Stimulated activated CD8-positive, alpha-beta memory T cell treated with anti-CD3 and anti-CD28 coated beads, Interleukin-15, amount 100 ng/mL, for 4 hours (primary cell): ENCODE data around the gene TTC22.

ENCODE experiments used
- DNase-seq, 2 donors: peaks; one replicate each; pipeline ENCODE4 v3.0.0-alpha.2; 2020; ENCODE audit warnings: low read depth in 2 of 2

Gene TTC22

DNA sequence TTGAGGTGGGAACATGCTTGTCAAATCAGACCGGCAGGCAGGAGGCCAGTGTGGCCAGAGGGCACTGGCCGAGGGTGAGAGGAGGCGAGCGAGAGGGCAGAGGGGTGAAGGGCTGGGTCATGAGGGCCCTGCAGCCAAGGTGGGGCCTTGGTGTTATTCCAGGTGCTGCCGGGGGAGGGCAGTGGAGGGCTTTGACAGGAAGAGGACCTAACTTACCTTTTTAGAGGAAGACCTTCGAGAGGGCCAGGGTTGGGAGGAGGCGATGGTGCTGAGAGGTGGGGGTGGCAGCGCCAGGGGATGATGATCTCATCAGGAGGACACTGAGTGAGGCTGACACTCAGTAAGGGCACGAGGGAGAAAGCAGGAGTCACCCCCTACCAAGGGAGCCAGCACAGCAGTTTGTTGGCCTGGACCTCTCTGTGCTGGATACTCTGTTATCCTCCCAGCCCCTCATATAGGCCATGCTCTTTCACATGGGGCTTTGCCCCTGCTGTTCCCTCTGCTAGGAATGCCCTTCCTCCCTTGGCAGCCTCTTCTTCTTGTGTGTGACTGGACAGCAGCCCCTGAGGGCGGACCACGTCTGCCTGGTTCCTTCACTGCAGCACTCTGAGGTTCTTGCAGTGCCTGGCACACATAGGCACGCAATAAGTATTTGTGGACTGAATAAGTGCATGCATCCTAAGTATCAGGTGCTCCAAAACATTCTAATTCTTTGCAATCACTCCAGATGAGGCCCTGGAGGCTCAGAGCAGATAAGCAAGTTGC, 7.5 kb upstream of the TTC22 start:
- DNase-seq, result no peak

DNA sequence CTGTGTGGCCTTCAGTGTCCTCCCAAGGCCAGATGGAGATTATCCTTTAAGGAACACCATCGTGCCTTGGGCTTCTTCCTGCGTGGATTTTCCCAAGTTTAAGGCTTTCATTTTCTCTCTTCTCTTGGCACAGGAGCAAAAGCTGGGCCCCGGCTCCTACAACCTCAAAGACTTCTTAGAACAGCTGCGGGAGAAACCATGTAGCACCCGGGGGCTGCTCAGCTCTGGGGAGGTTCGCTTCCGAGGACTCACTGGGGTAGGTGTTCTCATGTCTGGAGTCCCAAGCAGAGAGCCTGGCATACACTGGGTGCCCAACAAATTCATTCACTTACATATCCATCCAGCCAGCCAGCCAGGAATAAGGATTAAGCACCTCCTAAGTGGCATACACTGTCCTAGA, 6.6 kb upstream of the TTC22 start:
- DNase-seq, result no peak

DNA sequence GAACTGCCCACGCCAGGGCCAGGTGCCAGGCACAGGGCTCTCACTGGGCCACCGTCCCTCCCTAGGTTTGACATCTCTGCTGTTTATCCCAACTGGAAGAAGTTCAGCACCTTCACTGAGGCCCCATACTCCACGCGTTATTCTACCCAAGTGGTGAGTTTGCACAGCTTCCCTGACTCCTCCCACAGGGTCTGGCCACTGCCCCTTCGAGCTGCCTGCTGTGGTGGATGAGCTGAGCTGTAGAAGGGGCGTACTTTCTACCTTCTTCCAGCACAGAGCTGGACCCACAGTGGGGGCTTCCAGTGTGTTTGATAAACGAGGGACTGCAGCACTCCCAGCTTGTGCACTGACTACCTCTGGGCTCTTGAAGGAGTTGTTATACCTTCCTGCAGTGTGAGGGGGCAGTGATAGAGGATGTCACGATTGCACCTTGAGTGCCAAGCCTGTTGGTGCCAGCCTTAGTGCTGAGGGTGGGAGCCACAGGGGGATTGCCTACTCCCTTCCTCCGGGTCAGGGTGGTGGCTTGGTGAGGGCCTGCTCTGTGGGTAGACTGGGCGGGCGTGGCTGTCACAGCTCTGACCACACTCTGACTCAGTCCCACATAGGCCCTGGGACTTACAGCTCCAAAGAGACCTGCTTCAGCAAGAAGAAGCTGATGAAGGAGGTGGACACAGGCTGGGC, 5.9 kb upstream of the TTC22 start:
- DNase-seq, result peak in 1 of 2 donors; percentile 31

DNA sequence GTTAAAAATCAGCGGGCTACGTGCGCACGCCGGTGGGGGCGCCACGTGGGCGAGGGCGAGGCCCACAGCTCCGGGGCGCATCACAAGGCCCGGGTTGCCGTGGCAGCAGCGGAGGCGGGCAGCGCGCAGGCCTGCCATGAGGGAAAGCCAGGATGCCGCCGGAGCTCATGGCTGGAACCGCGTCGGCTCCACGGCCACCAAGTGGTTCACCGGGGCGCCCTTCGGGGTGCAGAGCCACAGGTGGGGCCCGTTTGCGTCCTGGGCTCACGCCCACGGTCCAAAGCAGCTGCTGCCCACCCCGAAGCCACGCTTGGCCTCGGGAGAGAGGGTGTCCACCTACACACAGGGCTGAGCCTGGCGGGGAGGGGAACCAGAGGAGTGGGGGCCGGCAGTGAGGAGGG, 4.9 kb upstream of the TTC22 start:
- no peak for DNase-seq

DNA sequence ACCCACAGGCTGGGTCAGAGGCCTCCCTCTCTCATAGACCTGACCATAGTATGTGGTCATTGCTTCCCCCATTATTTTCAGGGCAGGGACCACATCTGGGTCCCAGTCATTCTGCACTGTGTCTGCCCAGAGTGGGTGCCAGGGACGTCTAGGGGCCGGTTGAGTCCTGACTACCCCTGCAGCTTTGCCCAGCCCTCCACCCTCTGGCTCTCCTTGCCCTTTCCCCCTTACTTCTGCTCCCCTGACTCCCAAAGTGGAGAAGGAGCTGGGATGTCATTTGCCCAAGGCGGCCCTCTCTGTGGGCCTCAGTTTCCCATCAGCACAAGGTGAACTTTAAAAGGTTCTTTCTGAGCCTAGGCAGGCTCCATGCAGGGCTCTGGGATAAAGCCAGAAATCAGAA, 4.3 kb upstream of the TTC22 start:
- no peak for DNase-seq

DNA sequence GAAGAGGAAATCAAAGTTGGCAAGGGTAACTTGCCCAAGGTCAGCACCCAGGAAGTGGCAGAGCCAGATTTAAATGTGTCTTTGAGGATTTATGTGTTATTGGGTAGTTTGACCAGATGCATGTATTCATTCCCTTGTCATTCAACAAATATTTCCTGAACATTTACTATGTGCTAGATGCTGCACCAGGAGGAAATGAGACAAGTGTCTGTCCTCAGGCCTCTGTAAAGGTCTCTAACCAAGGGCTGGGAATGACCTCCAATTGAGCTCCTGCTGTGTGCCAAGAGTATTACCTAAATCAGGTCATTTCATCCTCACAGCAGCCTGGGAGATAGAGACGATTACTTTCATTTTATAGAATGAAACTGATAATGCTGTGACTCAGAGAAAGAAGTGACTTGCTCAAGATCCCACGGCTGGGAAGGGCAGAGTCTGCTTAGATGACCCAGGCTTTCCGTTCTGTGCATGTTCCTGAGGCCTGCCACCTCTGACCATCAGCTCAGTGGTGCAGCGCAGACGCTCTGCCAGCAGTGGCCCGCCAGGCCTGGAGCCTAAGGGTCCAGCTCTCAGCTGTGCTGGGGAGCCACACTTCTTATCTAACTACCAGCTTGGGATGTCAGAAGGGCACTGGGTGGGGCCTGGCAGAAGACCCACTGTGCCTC, 3.5 kb upstream of the TTC22 start:
- no peak for DNase-seq

DNA sequence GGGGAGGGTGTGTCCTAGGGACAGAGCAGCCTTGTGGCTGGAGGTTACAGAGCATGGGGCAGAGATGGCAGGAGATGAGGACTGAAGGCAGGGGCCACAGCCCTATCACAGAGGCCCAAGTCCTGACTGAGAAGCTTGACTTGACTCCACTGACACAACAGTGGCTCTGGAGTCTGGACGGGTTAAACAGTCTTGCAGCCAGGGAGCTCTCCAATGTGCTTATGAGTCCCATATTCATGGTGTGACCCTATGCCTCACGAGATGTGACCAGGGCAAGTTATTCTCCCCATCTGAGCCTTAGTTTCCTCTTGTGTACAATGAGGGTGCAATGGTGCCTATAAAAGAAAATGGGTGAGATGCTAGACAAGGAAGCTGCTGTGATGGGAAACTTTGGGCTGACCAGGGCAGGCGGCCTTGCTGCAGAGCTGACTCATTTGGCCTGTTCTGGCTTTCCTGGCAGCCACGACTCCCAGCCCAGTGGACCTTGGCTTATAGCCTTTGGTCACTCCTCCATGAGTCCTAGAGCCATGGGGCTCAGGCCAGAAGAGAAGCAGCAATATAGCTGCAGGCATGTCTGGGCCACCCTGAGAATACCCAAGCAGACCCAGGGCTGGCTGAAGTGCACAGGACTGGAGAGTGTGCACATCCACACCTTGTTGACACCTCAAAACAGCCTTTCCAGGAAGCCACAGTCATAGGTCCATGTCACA, 2.8 kb upstream of the TTC22 start:
- no peak for DNase-seq

DNA sequence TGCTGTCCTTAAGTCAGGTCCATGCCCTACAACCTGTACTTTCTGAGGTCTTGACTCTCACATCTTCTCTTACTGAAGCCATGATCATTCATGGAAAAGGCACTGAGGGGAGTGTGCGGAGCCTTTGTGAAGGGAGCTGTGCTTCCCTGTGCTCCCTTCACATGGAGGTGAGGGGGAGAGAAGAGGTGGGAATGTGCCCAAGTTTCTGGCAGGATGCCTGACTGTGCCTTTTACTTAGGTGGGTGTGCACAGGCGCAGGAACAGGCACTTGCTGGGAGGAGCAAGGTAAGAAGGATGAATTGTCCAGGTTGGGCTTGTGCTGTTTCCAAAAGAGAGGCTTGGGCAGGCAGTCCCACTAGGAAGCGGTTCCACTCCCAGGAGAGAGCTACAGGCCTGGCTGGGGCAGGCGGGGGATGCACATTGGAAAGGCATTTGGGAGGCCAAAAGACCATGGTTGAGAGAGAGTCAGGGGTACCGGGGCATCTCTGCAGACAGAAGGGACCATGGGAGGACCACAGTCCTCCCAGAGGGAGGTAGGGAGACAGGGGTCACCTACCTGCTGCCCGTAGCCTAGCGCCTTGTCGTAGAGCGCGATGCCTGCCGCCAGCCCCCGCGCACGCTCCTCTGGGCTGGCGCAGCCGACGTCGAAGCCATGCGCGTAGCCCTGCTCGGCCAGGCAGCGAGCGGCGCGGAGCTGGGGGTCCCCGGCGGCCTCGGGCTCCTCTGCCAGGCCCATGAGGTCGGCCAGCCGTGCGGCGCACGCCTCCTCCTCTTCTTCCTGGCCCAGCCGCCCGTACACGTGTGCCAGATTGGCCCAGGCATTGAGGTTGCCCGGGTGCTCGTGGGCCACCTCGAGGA, 853 bp downstream of the TTC22 start:
- no peak for DNase-seq

DNA sequence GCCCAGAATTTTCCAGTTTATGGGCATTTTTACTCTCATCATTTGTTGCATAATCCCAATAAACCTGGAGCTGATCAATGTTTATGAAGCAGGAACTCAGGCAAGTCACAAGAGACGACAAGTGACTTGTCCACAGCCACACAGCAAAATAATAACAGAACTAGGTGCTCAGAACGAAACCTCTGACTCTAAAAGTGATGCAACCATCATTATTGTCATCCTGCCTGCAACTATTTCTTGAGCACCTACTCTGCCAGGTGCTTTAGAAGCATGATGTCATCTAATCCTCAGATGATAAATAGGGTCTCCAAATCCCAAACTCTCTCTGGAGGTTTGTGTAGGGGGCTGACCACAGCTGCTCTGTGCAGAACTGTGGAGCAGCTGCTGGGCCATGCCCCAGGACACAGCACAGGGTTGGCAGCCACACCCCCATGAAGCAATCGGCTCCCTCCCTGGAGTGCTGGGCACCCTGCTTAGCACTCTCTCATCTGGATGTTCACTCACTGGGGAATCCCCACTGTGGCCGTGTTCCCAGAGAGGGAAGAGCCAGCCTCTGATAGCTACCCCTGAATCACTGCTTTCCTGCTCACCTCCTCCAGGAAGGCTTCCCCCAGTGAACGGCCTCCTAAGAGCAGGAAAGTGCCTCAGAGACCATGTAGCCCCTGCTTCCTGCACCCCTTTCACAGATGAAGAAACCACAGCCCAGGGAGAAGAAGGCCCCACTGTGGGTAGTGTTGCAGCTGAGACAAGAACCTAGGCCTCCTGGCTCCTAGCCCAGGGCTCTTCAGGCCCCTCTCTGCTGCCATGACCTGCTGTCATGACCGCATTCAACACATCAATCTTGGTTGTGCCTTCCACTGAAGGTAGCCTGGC, 2.1 kb downstream of the TTC22 start:
- DNase-seq, result no peak

DNA sequence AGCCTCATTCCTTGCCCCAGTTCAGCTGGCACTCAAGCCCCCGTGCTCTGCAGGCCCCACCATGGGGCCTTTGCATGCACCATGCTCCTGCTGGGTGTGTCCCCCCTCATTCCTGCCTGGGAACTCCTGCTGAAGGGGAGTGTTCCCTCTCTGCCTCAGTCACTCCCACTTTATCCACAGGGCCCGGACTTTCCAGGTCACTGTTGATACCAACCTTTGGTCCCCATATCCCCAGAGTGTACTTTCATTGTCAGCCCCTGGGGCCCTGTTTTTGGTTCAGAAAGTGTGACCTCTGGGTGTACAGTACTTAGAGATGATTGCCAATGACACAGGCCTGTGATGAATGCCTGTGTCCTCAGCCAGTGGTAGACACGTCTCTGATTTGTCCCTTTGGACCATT, 2.9 kb downstream of the TTC22 start:
- no peak for DNase-seq

DNA sequence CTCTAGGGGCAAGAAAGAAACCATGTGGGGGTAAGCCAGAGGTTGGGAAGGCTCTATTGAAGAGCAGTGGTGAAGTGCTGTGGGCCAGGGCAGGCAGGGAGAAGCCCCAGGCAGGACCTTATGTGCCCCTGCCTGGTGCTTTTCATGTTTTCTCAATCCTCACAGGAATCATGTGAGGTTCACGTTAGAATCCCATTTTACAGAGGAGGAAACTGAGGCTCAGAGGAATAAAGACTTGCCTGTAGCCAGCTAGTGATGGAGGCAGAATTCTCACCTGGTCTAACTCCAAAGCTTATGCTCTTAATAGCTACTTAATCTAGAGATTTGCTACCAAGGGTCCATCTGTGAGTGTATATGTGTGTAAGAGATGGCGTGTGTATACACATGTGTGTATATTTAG, 4.2 kb downstream of the TTC22 start:
- DNase-seq, result no peak

DNA sequence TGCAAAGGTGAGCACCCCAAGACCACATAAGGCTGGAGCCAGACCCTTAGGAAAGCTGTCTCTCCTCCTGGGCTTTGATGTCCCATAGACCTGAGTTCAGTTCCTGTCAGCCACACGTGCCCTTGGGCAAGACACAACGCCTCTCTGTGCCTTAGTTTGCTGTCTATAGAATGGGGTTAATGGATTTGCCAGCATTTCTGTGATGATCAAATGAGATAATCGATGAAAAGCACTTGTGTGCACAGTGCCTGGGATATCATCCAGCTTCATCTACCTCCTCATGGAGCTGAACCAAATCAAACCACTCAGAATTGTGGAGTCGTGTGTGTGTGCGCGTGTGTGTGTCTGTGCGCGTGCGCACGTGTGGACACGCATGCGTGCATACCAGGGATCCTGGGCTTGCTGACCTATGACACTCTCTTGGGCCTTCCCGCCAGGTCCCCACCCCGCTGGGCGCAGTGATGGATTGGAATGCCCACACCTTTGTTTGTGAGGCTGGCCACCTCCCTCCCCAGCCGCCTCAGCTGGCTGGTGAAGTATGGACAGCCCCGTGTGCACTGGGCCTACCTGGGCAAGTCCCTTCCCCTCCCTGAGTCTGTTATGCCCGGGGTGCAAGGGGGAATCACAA, 5.2 kb downstream of the TTC22 start:
- DNase-seq, result no peak

DNA sequence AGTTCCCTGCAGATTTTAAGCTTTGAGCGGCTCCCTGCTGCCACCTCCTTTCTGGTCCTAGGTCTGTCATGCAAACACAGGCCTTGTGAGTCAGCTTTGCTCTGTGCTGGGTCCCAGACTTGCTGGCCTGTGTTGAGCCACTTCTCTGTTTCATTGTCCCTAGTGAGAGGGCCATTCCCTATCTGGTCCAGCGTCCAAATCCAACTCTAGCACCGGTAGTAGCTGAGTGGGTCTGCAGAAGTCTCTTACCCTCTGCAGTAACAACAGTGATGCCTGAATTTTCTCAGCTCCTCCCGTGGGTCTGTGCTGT, 5.8 kb downstream of the TTC22 start:
- DNase-seq, result no peak

DNA sequence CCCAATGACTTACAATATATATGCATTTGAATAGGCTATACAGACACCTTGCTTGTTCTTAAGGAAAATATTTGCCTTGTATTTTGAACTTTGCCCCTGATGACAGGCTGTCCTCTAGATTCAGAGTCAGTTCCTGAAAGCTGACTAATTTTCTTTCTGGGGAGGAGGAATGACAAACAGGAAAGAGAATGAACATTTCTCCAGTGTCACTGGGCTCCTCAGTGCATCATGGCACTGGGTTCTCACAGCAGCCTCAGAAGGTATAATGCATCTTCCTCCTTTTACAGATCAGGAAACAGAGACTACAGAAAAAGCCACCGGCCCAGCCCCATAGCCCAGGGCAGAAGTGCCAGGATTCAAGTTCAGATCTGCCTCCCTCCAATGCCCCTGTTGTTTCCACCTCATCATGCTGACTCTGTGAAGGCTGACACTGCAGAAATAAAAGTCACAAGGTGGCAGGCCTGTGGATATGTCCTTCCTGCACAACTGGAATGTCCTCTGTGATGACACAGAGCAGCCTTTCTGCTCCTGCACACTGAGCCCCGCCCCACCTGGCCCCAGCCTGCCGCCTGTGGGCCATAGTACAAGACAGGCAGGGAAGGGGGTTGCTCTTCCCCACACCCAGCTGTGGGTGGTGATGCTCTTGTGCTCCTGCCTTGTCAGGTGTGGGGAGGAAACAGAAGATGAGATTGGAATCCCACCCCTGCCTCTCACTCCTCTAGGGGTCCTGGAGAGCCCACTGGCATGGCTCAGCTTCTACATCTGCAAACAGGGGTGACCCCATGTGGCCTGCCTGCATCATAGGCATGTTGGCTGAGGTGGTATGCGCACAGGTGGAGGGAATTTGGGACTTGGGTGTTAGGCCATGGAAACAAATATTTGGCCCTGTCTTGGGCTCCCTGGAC, 6.4 kb downstream of the TTC22 start:
- no peak for DNase-seq

DNA sequence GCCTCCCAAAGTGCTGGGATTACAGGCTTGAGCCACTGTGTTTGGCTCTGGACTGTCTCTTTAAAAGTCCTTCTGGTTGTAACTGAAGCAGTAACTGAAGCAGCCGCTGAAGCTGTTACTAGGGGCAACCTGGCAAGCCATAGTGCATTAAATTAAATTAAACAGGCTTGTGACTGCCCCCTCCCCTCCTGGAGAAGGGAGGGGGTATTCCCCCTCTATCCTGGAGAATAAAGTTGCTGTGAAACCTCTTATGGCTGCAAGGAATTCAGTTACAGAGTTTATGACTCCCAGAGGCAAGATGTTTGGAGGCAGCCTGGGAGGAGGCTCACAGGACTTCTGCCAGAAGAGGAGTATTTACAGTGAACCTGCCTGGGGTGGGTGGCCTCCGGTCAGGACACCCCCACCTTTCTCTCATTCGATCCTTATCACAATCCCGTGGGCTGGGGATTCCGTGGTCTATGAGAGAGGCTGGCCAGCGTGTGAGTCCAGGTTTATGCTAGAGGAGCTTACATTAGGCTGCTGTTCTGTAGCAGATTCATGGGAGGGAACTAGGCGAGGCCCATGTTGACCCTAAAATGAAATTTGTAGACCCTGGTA, 8.3 kb downstream of the TTC22 start:
- no peak for DNase-seq

DNA sequence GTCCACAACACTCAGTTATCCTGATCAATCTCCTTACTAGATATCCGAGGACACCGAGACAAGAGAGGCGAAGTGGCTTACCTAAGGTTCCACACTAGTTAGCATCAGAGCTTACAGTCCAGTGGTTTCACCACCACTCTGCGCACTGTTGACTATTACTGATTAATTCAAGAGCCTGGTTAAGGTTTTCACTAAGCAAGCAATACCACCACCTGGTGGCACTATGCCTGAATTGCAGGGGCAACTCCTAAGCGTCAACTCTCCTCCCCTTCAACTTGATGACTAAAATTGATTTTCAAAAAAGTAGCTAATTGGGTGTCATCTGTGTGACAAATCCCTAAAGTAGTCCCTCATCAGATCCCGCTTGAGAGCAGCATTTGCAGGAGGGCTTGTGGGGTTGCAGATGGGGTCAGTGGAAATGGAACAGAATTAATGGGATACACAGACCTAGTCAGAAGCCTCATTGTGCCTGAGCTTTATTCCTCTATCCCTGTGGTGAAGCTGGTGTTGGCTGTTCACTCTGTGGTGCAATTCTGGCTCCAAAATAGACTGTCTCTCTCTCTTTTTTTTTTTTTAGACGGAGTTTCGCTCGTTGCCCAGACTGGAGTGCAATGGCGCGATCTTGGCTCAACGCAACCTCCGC, 9.1 kb downstream of the TTC22 start:
- no peak for DNase-seq

DNA sequence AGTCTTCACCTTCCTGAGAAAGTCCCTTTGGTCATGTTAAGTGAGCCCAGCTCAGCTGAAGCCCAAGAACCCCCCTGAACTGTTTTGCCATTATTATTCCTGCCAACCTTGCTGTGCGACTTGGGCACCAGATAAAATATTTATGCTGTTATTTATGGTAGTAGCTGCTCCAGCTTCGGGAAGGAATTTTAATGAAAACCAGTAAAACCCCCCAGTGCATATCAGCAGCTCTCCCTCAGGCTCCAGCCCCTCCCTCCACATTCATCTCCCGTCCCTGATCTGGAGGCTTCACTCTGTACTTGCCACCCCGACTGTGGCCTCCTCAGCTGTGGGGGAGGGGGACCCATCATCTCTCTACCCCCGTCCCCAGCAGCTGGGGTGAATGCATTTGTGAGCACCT, 12.7 kb downstream of the TTC22 start:
- DNase-seq, result no peak

DNA sequence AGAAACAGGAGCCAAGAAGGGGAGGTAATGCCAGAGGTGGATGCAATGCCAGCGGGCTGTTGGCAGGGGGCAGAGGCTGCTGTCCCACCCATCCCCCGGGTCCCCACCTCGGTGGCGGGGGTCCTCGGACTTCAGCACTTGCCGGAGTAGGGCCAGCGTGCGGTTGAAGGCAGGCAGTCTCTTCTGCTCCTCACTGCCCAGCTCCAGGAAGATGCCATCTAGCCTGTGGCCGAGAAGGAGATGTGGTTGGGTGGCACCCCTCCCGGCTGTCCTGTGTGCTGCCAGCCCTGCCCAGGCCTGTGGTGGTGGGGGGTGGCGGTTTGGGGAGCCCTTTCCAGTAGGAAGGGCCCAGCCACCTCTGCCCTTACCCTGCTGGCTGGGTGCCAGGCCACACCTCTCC, 13.5 kb downstream of the TTC22 start:
- DNase-seq, result no peak
